Suppressor macrophage treated with lipopolysaccharide for 4 hours (primary cell): ENCODE results near the gene LBP.
A peak's percentile ranks its signal among the peaks of the same experiment; 100 is the strongest.
"Not testable (repeated sequence)": the region's sequence is repeated elsewhere in the genome, so short reads cannot be mapped to it uniquely, and the experiment has no call there.

Experiments
- DNase-seq: peaks from one replicate; pipeline ENCODE4 v3.0.0-alpha.2; 2020

The LBP gene

GRCh38 chr20:38350879-38351775 lies 4.8 kb downstream of the LBP start:
- DNase-seq = peak; percentile 8

- no peak for DNase-seq
These were observed 7.0 kb downstream of the LBP start for GRCh38 chr20:38353316-38353715.

- DNase-seq = no peak
These were observed 7.9 kb downstream of the LBP start for GRCh38 chr20:38354227-38354626.

GRCh38 chr20:38355161-38356012 lies 9.1 kb downstream of the LBP start:
- peak; percentile 76 for DNase-seq

- peak; percentile 80 for DNase-seq
These were observed 11.4 kb downstream of the LBP start for GRCh38 chr20:38357653-38358207.

GRCh38 chr20:38358556-38358955 lies 12.3 kb downstream of the LBP start:
- DNase-seq = no peak

- no peak for DNase-seq
These were observed 16.9 kb downstream of the LBP start for GRCh38 chr20:38363004-38363747.

GRCh38 chr20:38369389-38369788 lies 23.1 kb downstream of the LBP start:
- peak; percentile 52 for DNase-seq

GRCh38 chr20:38372806-38373205 lies 26.5 kb downstream of the LBP start:
- DNase-seq = no peak

- no peak for DNase-seq
These were observed 27.1 kb downstream of the LBP start for GRCh38 chr20:38373231-38373867.

- no peak for DNase-seq
These were observed 27.6 kb downstream of the LBP start for GRCh38 chr20:38373898-38374297.

GRCh38 chr20:38377039-38377685 lies 30.9 kb downstream of the LBP start:
- no peak for DNase-seq

GRCh38 chr20:38377838-38378237 lies 31.6 kb downstream of the LBP start:
- DNase-seq = not testable (repeated sequence)

GRCh38 chr20:38383147-38383546 lies 36.9 kb downstream of the LBP start:
- no peak for DNase-seq

- DNase-seq = no peak
These were observed 39.7 kb downstream of the LBP start for GRCh38 chr20:38386004-38386403.

- DNase-seq = no peak
These were observed 40.6 kb downstream of the LBP start for GRCh38 chr20:38386851-38387250.

- DNase-seq = no peak
These were observed 41.7 kb downstream of the LBP start for GRCh38 chr20:38387953-38388352.

GRCh38 chr20:38392356-38392755 lies 46.1 kb downstream of the LBP start:
- no peak for DNase-seq

- no peak for DNase-seq
These were observed 47.0 kb downstream of the LBP start for GRCh38 chr20:38393259-38393658.

GRCh38 chr20:38395165-38395564 lies 48.9 kb downstream of the LBP start:
- no peak for DNase-seq

- peak; percentile 10 for DNase-seq
These were observed 49.6 kb downstream of the LBP start for GRCh38 chr20:38395751-38396395.
